ENCODE data around the gene SOX10. TPM values are rescaled to one million over a fixed set of nuclear protein-coding genes. Genes with fewer than 3 reads are reported as not detected.

Gene SOX10
- total RNA-seq, 1 experiment from 2014 or later = not detected

DNA sequence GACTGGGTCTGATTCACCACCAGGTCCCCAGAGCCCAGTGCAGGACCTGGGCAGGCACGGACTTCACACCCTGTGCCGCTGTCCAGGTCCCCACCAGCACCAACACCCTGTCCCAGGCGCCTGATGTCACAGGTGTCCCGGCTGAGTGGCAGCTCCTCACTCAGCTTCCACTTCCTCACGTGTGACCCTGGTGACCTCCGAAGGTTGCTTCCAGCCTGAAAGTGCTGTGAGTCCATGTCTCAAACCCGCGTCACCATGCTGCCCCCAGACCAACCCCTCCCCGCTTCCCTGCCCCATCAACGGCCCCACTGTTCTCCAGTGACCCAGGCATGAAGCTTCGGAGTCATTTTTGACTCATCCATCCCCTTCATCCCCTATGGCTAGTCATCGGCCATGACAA is 47.1 kb upstream of the SOX10 start:
- Histone ChIP-seq H4K20me1 (ENCODE audit: insufficient read depth) (no peaks in the 10 kb centered on the region), H3K9me2 (ENCODE audit: insufficient read depth) (no peaks in the 10 kb centered on the region), H3K4me3 (replicated peaks in 1 of 2; ENCODE audit: low read depth in 1 of 2, low read length in 2 of 2) (no peak overlapping the region), H3K27me3 (ENCODE audit: insufficient read depth, low read length) (no peaks in the 10 kb centered on the region), H3K9ac (ENCODE audit: low read length) (no peak overlapping the region), H3K79me2 (ENCODE audit: insufficient read depth, low read length) (no peaks in the 10 kb centered on the region), H2AFZ (ENCODE audit: low read depth, low read length, poor library complexity, severe bottlenecking) (no peak overlapping the region), H3K27ac (ENCODE audit: low read depth, low read length) (no peak overlapping the region), H3K36me3 (ENCODE audit: control insufficient read depth in 1 of 2, insufficient read depth in 2 of 2, low read length in 2 of 2) (no peaks in the 10 kb centered on the region), H3K4me1 (ENCODE audit: control insufficient read depth in 1 of 2, insufficient read depth in 2 of 2, low read length in 2 of 2) (peaks cover 23 to 33% of the 10 kb centered on the region in 2 experiments), H3K4me2 (ENCODE audit: low read length) (no peak overlapping the region), H3K9me3 (ENCODE audit: control insufficient read depth in 1 of 2, insufficient read depth in 1 of 2, low read depth in 1 of 2, low read length in 2 of 2) (no peaks in the 10 kb centered on the region)
- no peak for ATAC-seq
- ChIA-PET RAD21 (ENCODE audit: low non-redundant PET in 1 of 2, low total read pairs in 2 of 2, uncharacterized antibody in 2 of 2, unreplicated experiment in 2 of 2) (interaction anchor here in 1 of 2 experiments (1.2 kb wide), 1 partner anchor 21 kb away, joined by 3 read pairs; no protein-coding TSS in a partner anchor), CTCF (interaction anchor here (1.9 kb wide), 1 partner anchor 21 kb away, joined by 7 read pairs; no protein-coding TSS in a partner anchor), POLR2A (no interaction called here)
- BruUV-seq (replicated peaks) = no TSS peak
- no peak for DNase-seq (ENCODE audit: low read depth, low spot score)
- intact Hi-C loops (cut with micrococcal nuclease) = no loop called here
- no peak for TF ChIP-seq TCF7L2 (IDR thresholded peaks at IDR 0.05; ENCODE audit: borderline replicate concordance, extremely low read depth, insufficient read depth, insufficient read length)

DNA sequence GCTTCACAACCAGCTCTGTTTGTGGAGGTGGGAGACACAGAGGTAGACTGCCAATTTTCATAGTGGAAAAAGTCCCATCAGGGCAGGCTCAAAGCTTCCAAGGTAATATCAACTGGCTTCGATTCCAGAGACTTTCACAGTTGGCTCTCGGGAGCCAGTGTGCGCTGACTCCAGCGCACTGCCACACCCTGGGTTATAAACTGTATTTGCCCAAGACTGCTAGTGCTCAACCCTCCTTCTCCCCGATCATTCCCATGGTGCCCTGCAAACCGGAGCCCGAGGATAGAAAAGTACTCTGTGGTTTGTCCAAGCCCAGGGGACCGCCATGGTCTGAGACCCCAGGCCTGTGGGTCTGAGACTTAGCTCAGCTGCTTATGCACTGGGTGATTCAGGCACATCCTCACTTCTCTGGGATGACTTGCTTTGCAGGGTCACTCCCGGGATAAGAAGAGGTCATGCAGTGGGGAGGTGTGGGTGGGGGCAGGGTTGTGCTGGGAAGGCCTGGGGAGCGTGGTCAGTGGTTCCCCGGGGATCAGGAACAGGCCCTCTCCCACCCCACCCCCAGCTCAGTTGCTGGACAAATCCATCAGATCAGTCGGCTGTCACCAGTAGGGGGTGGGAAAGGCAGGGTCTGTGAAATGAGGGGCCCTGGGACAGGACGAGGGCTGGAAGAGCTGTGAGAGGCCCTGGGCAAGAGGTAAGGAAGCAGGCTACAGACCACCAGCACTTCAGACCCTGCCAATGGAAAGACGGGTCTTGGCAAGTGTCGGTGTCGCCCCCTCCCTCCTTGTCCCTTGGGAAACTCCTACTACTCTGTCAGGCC is 46.2 kb upstream of the SOX10 start:
- intact Hi-C loops (cut with micrococcal nuclease) = no loop called here
- Histone ChIP-seq H3K9me3 (ENCODE audit: control insufficient read depth in 1 of 2, insufficient read depth in 1 of 2, low read depth in 1 of 2, low read length in 2 of 2) (no peaks in the 10 kb centered on the region), H3K4me1 (ENCODE audit: control insufficient read depth in 1 of 2, insufficient read depth in 2 of 2, low read length in 2 of 2) (peaks cover 23 to 31% of the 10 kb centered on the region in 2 experiments), H3K79me2 (ENCODE audit: insufficient read depth, low read length) (no peaks in the 10 kb centered on the region), H2AFZ (ENCODE audit: low read depth, low read length, poor library complexity, severe bottlenecking) (no peak overlapping the region), H3K9ac (ENCODE audit: low read length) (no peak overlapping the region), H3K27ac (ENCODE audit: low read depth, low read length) (no peak overlapping the region), H3K4me3 (replicated peaks in 1 of 2; ENCODE audit: low read depth in 1 of 2, low read length in 2 of 2) (no peak overlapping the region), H3K4me2 (ENCODE audit: low read length) (no peak overlapping the region), H3K9me2 (ENCODE audit: insufficient read depth) (no peaks in the 10 kb centered on the region), H3K36me3 (ENCODE audit: control insufficient read depth in 1 of 2, insufficient read depth in 2 of 2, low read length in 2 of 2) (no peaks in the 10 kb centered on the region), H4K20me1 (ENCODE audit: insufficient read depth) (no peaks in the 10 kb centered on the region), H3K27me3 (ENCODE audit: insufficient read depth, low read length) (no peaks in the 10 kb centered on the region)
- POLR2A ChIA-PET = no interaction called here
- DNase-seq (ENCODE audit: low read depth, low spot score) = no peak
- no peak for ATAC-seq
- BruUV-seq (replicated peaks) = no TSS peak
- CTCF ChIA-PET = interaction anchor here (0.8 to 1.9 kb wide), 2 partner anchors 13 to 22 kb away, joined by 3 to 5 read pairs; no protein-coding TSS in a partner anchor
- TF ChIP-seq ZNF274 (IDR thresholded peaks at IDR 0.05; ENCODE audit: low read depth, low read length) (no peak), RAD21 (IDR thresholded peaks at IDR 0.05; ENCODE audit: low read depth) (no peak), CEBPB (IDR thresholded peaks at IDR 0.05; ENCODE audit: low read depth) (no peak), JUND (IDR thresholded peaks at IDR 0.05) (no peak), EZH2phosphoT487 (IDR thresholded peaks at IDR 0.05; ENCODE audit: borderline replicate concordance) (no peak)
- RAD21 ChIA-PET (ENCODE audit: low non-redundant PET in 1 of 2, low total read pairs in 2 of 2, uncharacterized antibody in 2 of 2, unreplicated experiment in 2 of 2) = no interaction called here
